Ramos (cell line): ENCODE data around the gene REM1.
"Not testable (repeated sequence)": the region's sequence is repeated elsewhere in the genome, so short reads cannot be mapped to it uniquely, and the experiment has no call there.

Source experiments
- in situ Hi-C: fragments of 300-500 bp; cut with MboI; formaldehyde crosslinking; loops from one replicate; pipeline ENCODE4 v1.14.3; 2022; ENCODE audit warnings: low sequenced_read_pairs; ENCODE audit not compliant: unreplicated experiment

The REM1 gene

GRCh38 chr20:31474758-31475427 lies at the start of gene REM1, which contains the start of gene DEFB124:
Gene REM1, plus strand, starts transcription at chr20:31475288. Its CDS starts 1,158 bp downstream, at chr20:31476446.
Gene DEFB124, minus strand, starts transcription at chr20:31475127. Its CDS starts 2,114 bp downstream, at chr20:31473013.
- in situ Hi-C loops = no loop called here

GRCh38 chr20:31425797-31426196 lies 49.3 kb upstream of the REM1 start:
- in situ Hi-C loops = no loop called here

GRCh38 chr20:31426891-31427551 lies 48.1 kb upstream of the REM1 start:
- in situ Hi-C loops = not testable (repeated sequence)

- in situ Hi-C loops = not testable (repeated sequence)
These were observed 47.5 kb upstream of the REM1 start for GRCh38 chr20:31427576-31427975.

- in situ Hi-C loops = no loop called here
These were observed 44.4 kb upstream of the REM1 start for GRCh38 chr20:31430568-31431115.

- in situ Hi-C loops = no loop called here
These were observed 35.0 kb upstream of the REM1 start, which contains the start of gene DEFB123 for GRCh38 chr20:31440012-31440659. Gene DEFB123, plus strand, starts transcription at chr20:31440632. Its CDS starts 67 bp downstream, at chr20:31440699.

- in situ Hi-C loops = no loop called here
These were observed 28.8 kb upstream of the REM1 start for GRCh38 chr20:31446084-31446819.

GRCh38 chr20:31449511-31450414 lies 25.3 kb upstream of the REM1 start:
- in situ Hi-C loops = no loop called here

- in situ Hi-C loops = no loop called here
These were observed 22.5 kb upstream of the REM1 start for GRCh38 chr20:31452575-31452974.

- in situ Hi-C loops = no loop called here
These were observed 20.7 kb upstream of the REM1 start for GRCh38 chr20:31454361-31454760.

- in situ Hi-C loops = not testable (repeated sequence)
These were observed 4.1 kb upstream of the REM1 start for GRCh38 chr20:31470946-31471345.

GRCh38 chr20:31472395-31473330 lies 2.4 kb upstream of the REM1 start:
- in situ Hi-C loops = no loop called here

GRCh38 chr20:31473331-31474096 lies 1.6 kb upstream of the REM1 start:
- in situ Hi-C loops = no loop called here

- in situ Hi-C loops = no loop called here
These were observed 1.0 kb upstream of the REM1 start for GRCh38 chr20:31474097-31474436.

- in situ Hi-C loops = no loop called here
These were observed 595 bp downstream of the REM1 start for GRCh38 chr20:31475472-31476293.

- in situ Hi-C loops = no loop called here
These were observed 1.2 kb downstream of the REM1 start for GRCh38 chr20:31476294-31476585.

- in situ Hi-C loops = no loop called here
These were observed 1.6 kb downstream of the REM1 start for GRCh38 chr20:31476643-31477215.
